NCI-H2107 treated with DMSO at 0.1 percent for 48 hours (cell line): ENCODE data around the gene FXYD3.

Experiments
- DNase-seq: peaks from one replicate; lab custom pipeline; 2025; ENCODE audit not compliant: unreplicated experiment; lab: John Stamatoyannopoulos, UW

FXYD3 gene

DNA sequence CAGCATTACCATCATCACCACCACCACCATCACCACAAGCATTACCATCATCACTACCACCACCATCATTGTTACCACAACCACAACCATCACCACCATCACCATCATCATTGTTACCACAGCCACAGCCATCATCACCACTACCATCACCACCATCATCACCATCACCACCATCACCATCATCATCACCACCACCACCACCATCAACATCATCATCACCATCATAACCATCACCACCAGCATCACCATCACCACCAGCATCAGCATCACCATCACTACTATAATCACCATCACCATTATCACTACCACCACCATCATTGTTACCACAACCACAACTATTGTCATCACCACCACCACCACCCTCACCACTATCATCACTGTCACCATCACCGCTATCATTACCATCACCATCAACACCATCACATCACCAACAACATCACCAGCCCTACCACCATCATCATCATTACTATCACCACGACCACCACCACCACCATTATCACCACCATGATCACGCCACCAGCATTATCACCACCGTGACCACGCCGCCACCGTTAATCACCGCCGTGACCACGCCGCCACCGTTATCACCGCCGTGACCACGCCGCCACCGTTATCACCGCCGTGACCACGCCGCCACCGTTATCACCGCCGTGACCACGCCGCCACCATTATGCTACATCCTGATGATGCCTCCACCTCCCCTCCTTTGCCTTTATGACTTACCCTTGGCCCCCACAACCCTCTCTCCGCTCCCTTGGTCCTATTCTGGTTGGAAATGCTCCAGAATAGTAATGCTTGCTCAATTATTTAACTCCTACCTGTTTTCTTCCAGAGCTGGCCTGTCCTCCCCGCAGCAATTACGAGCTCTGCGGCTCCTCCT lies 10.0 kb upstream of the FXYD3 start:
- DNase-seq, result no peak

DNA sequence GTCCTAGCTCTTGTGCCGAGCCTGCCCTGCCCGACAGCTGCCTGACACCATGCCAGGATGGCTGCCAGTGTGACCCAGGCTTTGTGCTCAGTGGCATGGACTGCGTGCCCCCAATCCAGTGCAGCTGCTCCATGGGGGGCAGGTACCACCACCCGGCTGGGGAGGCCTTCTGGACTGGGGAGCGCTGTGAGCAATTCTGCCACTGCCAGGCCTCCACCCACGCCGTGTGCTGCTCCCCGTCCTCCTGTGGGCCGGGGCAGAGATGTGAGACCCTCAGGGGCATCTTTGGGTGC lies 9.4 kb upstream of the FXYD3 start:
- DNase-seq, result no peak

DNA sequence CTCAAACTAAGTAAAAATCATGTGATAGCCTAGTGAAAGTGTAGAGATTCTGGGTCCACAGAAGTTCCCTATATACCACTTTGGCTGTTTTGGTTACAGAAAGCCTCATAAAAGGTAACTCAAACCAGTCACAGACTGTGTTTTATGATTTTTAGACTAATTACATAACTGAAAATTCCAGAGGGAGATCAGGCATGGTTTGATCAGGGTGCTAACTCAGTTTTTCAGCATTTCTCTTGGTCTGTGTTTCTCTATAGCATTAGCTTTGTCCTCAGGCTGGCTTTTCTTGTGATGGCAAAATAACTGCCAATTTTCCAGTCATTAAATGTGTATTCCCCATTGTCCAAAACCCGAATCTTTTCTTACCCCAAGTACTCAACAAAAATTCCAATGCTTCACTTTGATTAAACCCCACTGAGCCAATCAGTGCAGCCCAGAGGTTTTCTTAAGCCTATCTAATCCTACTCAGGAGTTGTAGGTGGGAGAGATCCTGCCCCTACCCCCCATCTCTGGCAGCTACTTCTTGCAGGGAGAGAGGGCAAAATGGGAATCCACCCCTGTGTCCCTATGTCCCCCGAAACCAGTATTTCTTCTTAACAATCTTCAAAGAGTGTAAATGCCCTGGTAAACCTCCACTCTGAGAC lies 8.6 kb upstream of the FXYD3 start:
- DNase-seq, result no peak

DNA sequence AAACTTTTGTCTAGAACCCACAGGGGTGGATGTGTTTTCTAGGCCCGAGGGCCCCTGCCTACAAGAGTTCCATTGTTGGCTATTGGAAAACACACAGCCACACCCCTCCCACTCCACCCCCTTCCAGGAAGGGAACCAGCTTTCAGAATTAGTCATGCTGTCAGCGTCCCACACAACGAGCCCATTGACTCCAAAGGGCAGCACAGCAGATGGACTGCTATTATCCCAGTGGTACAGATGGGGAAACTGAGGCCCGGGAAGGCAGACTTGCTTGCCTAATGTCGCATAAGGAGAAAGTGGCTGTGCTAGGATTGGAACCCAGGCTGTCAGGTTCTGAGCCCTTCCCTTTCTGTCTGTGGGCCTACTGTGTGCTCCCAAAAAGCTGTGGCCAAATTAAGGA lies 8.1 kb upstream of the FXYD3 start:
- DNase-seq, result no peak

DNA sequence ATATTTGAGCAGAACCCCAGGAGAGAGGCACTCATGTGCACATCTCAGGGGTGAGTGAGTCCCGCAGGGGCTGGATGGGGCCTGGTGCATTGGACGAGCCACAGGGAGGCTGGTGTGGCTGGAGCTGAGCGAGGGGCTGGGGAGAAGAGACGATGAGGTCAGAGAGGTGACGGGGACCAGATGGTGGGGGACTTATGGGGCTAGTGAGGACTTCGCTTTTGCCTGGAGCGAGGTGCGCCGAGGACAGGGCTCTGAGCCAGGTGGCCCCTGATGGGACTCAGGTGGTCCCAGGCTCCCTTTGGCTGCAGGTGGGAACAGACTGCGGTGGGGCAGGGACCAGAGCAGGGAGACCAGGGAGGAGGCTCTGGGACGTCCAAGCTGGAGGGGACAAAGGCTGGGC lies 6.9 kb upstream of the FXYD3 start:
- DNase-seq, result no peak

DNA sequence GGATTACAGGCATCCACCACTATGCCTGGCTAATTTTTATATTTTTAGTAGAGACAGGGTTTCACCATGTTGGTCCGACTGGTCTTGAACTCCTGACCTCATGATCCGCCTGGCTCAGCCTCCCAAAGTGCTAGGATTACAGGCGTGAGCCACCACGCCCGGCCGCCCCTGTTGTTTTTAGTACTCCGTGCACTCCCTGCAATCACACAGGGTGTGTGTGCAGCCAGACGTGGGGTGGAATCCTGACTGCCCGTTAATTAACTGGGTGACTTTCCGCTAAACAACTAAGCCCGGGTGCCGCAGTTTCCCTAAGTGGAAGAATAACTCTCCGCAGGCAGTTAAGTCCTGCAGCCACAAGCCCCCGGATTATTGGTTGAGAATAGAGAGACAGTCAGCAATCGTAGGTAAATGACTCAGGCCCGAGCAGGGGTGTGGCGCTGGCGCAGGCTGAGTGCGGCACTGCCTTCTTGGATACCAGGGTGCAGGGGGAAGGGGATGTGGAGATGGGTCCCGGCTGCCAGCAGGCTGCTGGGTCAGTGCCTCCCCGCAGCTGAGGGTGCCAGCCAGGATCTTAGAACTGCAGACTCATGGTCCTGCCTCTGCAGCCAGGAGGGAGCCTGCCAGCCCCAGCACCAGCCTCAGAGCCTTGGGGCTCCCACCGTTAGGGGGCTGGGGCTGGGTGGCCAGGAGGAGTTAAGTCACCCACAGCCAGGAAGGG lies 6.1 kb upstream of the FXYD3 start:
- no peak for DNase-seq

DNA sequence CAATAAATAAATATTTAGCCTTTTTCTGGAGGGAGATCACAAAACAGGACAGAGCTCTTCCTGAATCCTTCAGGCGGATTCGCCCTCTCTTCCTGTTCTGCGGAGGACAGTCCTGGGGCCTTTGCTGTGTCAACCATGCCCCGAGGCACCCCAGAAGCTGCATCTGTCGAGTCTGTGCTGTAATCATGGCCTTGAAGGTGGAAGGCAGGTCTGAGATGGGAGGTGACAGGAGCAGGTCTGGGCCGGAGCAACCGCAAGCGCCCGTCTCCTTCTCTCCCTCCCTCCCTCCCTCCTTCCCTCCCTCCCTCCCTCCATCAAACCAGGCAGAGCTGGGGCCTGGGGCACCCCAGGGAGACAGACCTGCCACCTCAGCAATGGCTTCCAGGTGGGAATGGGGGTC lies 4.6 kb upstream of the FXYD3 start:
- DNase-seq, result no peak

DNA sequence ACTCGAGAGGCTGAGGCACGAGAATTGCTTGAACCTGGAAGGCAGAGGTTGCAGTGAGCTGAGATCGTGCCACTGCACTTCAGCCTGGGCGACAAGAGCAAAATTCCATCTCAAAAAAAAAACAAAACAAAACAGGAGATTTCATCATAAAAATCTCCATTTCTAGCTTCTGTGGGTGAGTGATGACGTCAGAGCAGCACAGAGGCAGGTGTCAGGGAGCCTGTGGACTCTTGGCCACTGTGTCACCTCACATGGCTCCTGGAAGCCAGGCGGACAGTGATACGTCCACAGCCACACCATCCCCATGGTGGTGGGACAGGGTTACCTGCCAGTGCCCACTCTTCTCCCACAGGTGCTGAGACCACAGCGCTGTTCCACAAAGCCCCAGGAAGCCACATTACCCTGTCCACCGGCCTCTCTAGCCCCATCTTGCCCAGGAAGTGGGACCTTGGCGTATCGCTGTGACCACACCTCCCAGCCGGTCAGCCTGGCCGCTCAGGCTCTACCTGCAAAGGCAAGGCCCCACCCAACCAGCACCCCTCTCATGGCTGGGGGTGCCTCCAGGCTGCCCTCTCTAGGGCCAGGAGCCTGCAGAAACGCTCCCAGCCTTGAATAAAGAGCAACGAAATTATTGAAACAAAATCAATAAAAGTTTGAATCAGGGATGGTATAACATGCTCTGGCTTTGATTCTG lies 2.5 kb upstream of the FXYD3 start:
- no peak for DNase-seq

DNA sequence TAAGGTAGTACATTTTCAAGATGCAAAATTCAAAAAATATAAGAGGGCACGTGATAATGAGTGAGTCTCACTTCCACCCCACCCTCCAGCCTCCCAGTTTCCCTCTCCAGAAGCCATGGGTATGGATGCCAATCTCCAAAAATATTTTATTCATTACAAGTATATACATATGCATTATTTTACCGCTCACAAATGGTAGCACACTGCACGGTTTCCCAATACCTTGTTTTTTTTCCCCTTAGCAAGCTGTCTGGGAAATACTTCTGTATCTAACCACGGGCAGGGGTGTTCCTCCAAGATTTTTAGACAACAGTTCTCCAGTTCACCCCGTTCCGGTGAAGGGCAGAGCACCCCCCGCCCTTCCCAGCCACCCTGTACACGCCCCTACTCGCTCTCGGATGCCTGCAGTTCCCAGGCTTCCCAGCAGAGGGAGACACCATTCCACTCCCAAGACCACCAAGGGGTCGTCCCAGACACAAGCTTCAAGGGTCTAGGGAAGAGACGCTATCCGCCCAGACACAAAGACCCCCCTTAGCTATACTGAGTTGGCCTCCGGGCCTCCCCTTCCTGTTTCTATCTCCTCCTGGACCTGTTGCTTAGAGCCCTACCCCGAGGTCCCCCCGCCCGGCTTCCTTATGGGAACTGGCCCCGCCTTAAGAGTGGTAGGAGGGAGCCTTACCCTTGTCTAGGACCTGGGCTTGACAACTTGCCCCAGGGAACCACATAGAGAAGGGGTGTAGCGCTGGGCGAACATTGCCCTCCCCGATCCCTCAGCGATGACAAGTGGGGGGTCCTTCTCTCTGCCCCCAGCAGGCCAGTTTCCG lies 1.1 kb upstream of the FXYD3 start:
- DNase-seq, result no peak

DNA sequence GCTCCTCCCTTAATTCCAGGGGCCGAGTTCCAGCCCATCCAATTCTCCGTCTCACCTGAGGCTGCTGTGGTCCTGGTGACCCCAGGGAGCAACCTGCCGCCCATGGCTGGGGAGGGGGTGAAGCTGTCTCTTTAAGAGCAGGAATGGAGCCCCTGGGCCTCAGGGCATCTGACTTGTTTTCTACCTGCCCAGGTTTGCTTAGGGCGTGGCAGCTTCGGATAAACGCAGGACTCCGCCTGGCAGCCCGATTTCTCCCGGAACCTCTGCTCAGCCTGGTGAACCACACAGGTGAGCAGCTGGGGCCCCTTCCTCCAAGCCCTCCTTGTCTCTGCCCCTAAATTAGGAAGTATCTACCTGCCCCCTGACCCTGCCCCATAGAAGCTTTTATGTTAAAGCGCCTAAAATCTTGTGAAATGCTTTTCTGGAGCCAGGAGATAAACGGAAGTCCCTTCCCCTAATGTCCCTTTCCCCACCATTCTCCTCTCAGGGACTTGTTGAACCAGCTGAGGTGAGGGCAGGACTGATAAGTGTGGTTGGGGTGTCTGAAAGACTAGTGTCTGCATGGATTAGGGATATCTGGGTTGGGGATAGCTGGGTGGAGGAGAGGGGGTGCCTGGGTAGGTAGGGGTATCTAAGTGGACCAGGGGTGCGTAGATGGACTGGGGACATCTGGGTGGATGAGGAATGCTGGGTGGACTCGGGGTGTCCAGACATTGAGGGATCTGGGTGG lies 614 bp downstream of the FXYD3 start:
- no peak for DNase-seq

DNA sequence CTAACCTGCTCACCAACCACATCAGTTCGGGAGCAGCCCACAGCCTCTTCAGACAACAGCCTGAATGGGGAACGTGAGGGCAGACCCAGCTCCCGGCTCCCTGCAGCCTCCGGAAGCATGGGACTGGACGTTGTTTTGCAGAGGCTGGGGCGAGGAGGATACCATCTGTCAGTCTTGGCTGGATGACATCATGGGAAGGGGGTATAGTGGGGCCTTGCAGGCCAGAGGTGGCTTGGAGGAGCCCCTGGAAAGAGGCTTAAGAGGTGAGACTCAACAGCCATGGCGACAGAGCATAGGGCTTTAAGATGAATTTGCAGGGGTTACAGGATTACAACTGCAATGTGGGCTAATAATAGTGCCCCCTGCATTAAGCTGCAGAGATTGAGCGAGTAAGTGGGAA lies 1.5 kb downstream of the FXYD3 start:
- no peak for DNase-seq

DNA sequence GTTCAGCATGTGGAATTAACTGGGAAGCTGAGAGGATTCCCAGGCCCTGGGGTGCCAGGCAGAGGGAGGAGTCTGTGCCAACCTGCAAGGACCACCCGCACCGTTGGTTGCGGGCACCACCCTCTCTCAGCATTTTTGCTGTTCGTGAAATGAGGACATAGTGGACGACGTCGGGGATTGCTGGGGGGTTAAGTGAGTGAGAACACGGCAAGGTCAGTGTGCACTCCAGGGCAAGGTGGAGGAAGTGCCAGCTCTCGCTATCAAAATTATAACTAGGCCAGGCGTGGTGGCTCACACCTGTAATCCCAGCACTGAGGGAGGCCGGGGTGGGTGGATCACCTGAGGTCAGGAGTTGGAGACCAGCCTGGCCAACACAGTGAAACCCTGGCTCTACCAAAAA lies 2.2 kb downstream of the FXYD3 start:
- no peak for DNase-seq

DNA sequence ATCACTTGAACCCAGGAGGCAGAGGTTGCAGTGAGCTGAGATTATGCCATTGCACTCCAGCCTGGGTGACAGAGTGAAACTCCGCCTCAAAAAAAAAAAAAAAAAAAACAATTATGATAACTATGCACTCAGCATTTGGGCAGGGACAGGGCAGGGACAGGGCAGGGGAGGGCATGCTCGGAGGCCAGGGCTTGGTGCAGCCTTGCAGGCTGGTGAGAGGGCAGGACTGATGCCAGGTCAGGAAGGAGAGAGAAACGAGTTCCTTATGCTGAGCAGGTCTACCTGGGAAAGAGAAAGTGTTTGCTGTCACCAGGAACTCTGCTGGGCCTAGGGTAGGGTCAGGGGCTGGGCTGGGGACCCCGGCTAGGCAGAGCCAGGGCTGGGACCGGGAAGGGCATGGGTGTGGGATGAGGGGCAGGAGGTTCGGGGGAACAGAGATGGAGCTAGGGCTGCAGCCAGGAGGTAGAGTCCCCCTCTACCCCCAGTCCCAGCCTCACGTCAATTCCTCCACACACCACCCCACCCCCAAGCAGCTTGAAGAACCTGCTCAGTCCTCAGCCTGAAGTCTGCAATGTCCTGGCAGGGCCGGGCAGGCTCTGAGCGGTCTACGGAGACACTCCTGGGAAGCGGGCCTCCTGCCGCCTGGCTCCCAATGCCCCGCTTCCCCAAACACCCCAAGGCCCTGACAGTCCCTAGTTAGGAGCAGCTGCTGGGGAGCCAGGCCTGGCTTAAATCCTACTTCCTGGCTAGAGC lies 2.8 kb downstream of the FXYD3 start:
- DNase-seq, result no peak

DNA sequence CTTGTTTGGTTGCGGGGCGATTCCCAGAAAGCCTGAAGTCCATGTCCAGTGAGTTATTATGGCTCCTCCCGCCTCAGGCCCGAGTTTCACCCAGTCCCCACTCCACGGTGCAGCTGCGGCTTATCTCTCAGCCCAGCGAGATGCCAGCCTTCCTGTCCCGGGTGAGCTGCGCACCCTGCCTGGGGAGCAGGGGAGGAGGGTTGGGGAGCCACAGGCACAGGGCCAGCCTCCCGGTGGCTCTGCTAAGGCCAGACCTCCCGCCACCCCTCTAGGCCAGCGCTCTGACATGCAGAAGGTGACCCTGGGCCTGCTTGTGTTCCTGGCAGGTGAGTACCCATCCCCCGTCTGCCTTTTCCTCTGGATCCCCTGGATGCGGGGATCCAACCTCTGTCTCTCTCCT lies 3.5 kb downstream of the FXYD3 start:
- no peak for DNase-seq

DNA sequence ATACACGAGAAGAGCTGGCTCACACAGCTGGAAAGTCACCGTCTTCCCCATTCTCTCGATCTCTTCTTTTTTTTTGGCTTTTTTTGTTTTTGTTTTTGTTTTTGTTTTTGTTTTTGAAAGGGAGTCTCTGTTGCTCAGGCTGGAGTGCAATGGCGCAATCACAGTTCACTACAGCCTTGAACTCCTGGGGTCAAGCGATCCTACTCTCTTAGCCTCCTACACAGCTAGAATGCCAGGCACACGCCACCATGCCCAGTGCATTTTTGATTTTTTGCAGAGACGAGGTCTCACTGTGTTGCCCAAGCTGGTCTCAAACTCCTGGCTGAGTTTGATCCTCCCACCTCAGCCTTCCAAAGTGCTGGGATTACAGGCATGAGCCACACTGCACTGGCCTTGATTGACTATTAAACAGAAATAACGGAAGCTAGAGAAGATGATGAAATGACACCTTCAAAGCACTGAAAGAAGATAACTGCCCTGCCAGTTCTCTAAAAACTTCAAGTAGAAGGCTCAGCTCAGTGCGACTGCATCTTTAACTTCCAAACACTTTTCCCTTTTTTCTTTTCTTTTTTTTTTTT lies 4.0 kb downstream of the FXYD3 start:
- DNase-seq, result no peak

DNA sequence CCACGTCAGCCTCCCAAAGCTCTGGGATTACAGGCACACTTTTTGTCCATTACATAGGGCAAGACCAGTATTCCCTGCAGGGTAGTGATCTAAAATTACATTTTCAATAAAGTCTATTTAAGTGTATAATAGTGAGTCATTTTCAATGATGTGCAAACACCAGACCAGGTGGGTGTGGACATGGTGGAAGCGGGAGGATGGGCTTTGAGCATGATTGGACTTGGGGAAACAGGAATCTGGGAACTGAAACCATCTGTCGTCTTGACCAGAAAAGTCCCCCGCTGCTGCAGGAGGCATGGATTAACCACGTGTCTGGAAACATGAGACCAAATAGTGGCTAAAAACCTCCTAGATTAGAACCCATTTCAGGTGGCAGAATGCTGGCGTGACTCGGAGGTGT lies 4.9 kb downstream of the FXYD3 start:
- peak; percentile 8 for DNase-seq

DNA sequence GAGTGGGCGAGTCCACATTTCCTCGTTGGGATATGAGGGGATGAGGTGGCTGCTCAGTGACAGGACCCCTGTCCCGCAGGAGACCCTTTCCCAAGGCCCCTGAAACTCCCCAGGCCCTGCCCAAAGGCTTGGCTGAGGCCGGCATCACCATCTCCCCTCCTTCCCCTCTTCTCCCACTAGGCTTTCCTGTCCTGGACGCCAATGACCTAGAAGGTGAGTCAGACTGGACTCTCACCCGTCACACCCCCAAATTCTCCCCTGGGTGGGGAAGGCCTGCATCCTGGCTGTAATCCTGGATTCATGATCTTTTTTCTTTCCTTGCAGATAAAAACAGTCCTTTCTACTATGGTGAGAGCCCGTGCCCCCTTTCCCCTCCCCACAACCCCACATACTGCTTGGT lies 5.3 kb downstream of the FXYD3 start:
- no peak for DNase-seq

DNA sequence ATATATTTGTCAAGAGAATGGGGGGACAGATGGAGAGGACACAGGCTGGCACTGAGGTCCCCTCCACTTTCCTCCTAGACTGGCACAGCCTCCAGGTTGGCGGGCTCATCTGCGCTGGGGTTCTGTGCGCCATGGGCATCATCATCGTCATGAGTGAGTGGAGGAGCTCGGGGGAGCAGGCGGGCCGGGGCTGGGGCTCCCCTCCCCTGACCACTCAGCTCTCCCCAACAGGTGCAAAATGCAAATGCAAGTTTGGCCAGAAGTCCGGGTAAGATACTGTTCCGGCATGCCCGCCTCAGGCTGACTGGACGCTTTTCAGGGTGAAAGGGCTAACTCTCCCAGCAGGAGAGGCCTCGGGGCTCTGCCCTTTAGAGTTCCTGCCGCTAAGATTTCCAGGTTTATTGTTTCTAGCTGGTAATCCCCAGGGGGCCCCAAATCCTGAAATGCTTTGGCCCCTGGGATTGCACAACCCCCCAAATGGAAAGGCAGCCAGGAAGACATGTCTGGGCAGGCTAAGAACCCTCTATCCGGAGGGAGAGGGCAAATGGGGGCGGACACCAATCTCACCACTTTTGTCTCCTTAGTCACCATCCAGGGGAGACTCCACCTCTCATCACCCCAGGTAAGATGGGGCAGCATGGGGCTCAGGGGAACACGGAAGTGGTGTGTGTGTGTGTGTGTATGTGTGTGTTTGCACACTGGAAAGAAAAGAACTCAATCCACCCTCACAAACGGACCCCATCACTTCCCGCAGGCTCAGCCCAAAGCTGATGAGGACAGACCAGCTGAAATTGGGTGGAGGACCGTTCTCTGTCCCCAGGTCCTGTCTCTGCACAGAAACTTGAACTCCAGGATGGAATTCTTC lies 7.3 kb downstream of the FXYD3 start:
- no peak for DNase-seq
